Effector memory CD8-positive, alpha-beta T cell (primary cell): ENCODE measurements around the gene PRKAR2B.
"Not testable (repeated sequence)": the region's sequence is repeated elsewhere in the genome, so short reads cannot be mapped to it uniquely, and the experiment has no call there.

Experiments
- ATAC-seq: fragments of 150-1000 bp; cut with Tn5 transposase; replicated peaks from 2 replicates; pipeline ENCODE4 v1.10.0; 2021; ENCODE audit warnings: mild to moderate bottlenecking, moderate library complexity
- DNase-seq, 3 experiments: peaks; one replicate each; pipeline ENCODE4 v3.0.0; 2021
- H3K27ac Mint-ChIP-seq, 2 donors: one replicate each; pipeline ENCODE4 v1.8.0; 2022; ENCODE audit warnings: mild to moderate bottlenecking in 2 of 2, mixed read lengths in 2 of 2, moderate library complexity in 2 of 2
- H3K27me3 Mint-ChIP-seq, 2 donors: one replicate each; pipeline ENCODE4 v1.8.0; 2022; ENCODE audit warnings: mixed read lengths in 2 of 2
- H3K36me3 Mint-ChIP-seq: one replicate; pipeline ENCODE4 v1.8.0; 2022; ENCODE audit warnings: mild to moderate bottlenecking, moderate library complexity, mixed read lengths; ENCODE audit not compliant: insufficient read depth
- H3K4me1 Mint-ChIP-seq, 2 donors: one replicate each; pipeline ENCODE4 v1.8.0; 2022; ENCODE audit warnings: low read depth in 2 of 2, mixed read lengths in 2 of 2
- H3K4me3 Mint-ChIP-seq, 2 donors: one replicate each; pipeline ENCODE4 v1.8.0; 2022; ENCODE audit warnings: mild to moderate bottlenecking in 2 of 2, mixed read lengths in 2 of 2, moderate library complexity in 2 of 2
- H3K9me3 Mint-ChIP-seq, 2 donors: one replicate each; pipeline ENCODE4 v1.8.0; 2022; ENCODE audit warnings: mixed read lengths in 2 of 2

Gene PRKAR2B

GRCh38 chr7:107089627-107090026 lies 45.1 kb downstream of the PRKAR2B start:
- DNase-seq (no peak), ATAC-seq (no peak)
- peaks cover 7 to 8% of the 10 kb centered on the region in 2 donors for H3K27me3 Mint-ChIP-seq
- no peaks in the 10 kb centered on the region for H3K4me1 Mint-ChIP-seq
- H3K4me3 Mint-ChIP-seq = no peak overlapping the region
- no peak overlapping the region for H3K27ac Mint-ChIP-seq
- H3K9me3 Mint-ChIP-seq = no peaks in the 10 kb centered on the region
- no peaks in the 10 kb centered on the region for H3K36me3 Mint-ChIP-seq

- Mint-ChIP-seq H3K27me3 (peaks cover 7 to 8% of the 10 kb centered on the region in 2 donors), H3K36me3 (no peaks in the 10 kb centered on the region), H3K4me1 (no peaks in the 10 kb centered on the region), H3K4me3 (no peak overlapping the region), H3K27ac (no peak overlapping the region), H3K9me3 (no peaks in the 10 kb centered on the region)
- DNase-seq (no peak), ATAC-seq (no peak)
These were observed 46.0 kb downstream of the PRKAR2B start for GRCh38 chr7:107090457-107090856.

DNA sequence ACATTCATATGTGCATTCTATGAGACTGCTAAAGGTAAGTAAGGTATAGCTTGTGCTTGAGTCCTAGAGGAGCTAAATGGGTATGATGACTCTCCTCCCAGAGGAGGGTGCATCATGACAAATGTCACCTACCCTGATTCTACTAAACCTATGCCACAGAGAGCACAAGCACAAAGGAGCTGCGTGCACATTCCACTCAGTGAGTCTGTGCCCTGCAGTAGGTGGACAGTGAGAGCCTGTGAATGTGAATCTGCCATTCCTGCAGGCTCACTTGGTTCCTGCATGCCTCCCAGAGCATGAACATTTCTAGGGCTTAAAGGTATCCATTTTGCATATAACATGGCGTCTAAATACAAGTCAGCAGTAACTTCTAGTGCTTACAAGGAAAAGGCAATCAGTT lies 46.8 kb downstream of the PRKAR2B start:
- Mint-ChIP-seq H3K9me3 (no peaks in the 10 kb centered on the region), H3K27me3 (peaks cover 9 to 15% of the 10 kb centered on the region in 2 donors), H3K4me1 (no peaks in the 10 kb centered on the region), H3K27ac (no peak overlapping the region), H3K36me3 (no peaks in the 10 kb centered on the region), H3K4me3 (no peak overlapping the region)
- ATAC-seq = no peak
- no peak for DNase-seq

DNA sequence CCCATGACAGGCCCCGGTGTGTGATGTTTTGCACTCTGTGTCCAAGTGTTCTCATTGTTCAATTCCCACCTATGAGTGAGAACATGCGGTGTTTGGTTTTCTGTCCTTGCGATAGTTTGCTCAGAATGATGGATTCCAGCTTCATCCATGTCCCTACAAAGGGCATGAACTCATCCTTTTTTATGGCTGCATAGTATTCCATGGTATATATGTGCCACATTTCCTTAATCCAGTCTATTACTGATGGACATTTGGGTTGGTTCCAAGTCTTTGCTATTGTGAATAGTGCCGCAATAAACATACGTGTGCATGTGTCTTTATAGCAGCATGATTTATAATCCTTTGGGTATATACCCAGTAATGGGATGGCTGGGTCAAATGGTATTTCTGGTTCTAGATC lies 49.2 kb downstream of the PRKAR2B start:
- not testable (repeated sequence) for H3K36me3 Mint-ChIP-seq, H3K27ac Mint-ChIP-seq, H3K4me1 Mint-ChIP-seq, DNase-seq, ATAC-seq, H3K9me3 Mint-ChIP-seq, H3K4me3 Mint-ChIP-seq
- H3K27me3 Mint-ChIP-seq = peaks cover 25 to 28% of the 10 kb centered on the region in 2 donors

DNA sequence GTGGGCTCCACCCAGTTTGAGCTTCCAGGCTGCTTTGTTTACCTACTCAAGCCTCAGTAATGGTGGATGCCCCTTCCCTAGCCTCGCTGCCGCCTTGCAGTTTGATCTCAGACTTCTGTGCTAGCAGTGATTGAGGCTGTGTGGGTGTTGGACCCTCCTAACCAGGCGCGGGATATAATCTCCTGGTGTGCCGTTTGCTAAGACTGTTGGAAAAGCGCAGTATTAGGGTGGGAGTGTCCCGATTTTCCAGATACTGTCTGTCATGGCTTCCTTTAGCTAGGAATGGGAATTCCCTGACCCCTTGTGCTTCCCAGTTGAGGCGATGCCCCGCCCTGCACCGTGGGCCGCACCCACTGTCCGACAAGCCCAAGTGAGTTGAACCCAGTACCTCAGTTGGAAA lies 54.6 kb downstream of the PRKAR2B start:
- not testable (repeated sequence) for H3K4me1 Mint-ChIP-seq, H3K36me3 Mint-ChIP-seq, H3K9me3 Mint-ChIP-seq, DNase-seq, ATAC-seq, H3K4me3 Mint-ChIP-seq, H3K27ac Mint-ChIP-seq
- peaks cover 58% of the 10 kb centered on the region in 2 donors for H3K27me3 Mint-ChIP-seq

DNA sequence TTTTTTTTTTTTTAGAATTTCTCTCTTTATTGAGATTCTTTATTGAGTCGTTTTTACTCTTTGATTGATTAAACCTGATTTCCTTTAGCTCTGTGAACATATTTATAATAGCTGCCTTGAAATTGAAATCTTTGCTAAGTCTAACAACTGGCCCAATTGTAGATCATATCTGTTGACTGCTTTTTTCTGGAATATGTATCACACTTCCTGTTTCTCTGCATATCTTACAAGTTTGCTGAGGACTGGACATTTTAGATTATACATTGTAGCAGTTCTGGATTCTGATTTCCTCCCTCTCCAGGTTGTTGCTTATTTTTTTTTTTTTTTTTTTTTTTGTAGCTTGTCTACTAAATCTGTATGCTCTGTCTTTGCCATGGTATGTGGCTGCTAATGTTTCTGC lies 56.3 kb downstream of the PRKAR2B start:
- Mint-ChIP-seq H3K36me3 (no peaks in the 10 kb centered on the region), H3K9me3 (no peaks in the 10 kb centered on the region), H3K4me3 (no peak overlapping the region), H3K27ac (no peak overlapping the region), H3K27me3 (peaks cover 55 to 58% of the 10 kb centered on the region in 2 donors), H3K4me1 (peaks cover 4 to 6% of the 10 kb centered on the region in 2 donors)
- ATAC-seq = no peak
- DNase-seq = no peak

DNA sequence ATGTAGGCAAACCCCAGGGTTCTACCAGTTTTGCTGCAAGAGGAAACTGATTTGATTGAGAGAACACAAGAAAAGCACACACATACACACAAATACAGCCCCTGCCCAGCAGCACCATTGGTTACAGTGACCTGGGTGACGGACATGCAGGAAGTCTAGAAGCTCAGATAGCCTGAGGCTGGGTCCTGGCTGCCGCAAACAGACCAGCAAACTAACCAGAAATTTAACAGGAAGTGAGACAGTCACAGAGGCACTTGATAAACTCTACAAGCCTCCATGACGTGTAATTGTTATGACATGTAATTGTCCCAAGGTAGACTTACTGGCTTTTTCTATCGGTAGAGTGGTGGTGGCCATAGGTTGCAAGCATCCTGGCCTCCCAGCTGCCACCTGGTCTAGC lies 58.9 kb downstream of the PRKAR2B start:
- Mint-ChIP-seq H3K4me3 (peak overlapping the region in 1 of 2 donors; percentile 44), H3K9me3 (no peaks in the 10 kb centered on the region), H3K27me3 (peaks cover 32 to 44% of the 10 kb centered on the region in 2 donors), H3K4me1 (peaks cover 4 to 6% of the 10 kb centered on the region in 2 donors), H3K36me3 (peaks cover 5% of the 10 kb centered on the region), H3K27ac (peak overlapping the region in 1 of 2 donors; percentile 25)
- ATAC-seq (peak; percentile 87), DNase-seq (peak in 1 of 3 experiments; percentile 4)

DNA sequence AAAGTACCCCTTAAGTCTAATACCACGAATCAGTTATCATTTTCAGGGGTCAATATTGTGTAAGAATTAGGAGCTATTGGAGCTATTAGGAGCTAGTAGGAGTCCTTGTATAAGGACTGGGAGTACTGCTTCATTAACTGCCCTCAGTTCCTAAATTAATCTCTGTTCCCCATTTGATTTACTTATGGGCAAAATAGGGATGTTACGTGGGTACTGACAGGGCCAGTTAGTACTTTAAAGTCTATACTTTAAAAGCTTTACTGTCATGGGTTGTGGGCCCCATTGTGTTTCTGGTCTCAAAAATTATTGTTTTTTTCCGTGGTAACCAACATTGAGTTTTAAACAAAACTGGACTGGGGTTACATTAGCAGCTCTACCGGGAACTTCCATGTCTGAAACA lies 60.3 kb downstream of the PRKAR2B start:
- ATAC-seq = no peak
- H3K4me1 Mint-ChIP-seq = peaks cover 4 to 6% of the 10 kb centered on the region in 2 donors
- peaks cover 23 to 30% of the 10 kb centered on the region in 2 donors for H3K27me3 Mint-ChIP-seq
- DNase-seq = no peak
- H3K4me3 Mint-ChIP-seq = no peak overlapping the region
- H3K27ac Mint-ChIP-seq = no peak overlapping the region
- H3K36me3 Mint-ChIP-seq = peaks cover 5% of the 10 kb centered on the region
- no peaks in the 10 kb centered on the region for H3K9me3 Mint-ChIP-seq

DNA sequence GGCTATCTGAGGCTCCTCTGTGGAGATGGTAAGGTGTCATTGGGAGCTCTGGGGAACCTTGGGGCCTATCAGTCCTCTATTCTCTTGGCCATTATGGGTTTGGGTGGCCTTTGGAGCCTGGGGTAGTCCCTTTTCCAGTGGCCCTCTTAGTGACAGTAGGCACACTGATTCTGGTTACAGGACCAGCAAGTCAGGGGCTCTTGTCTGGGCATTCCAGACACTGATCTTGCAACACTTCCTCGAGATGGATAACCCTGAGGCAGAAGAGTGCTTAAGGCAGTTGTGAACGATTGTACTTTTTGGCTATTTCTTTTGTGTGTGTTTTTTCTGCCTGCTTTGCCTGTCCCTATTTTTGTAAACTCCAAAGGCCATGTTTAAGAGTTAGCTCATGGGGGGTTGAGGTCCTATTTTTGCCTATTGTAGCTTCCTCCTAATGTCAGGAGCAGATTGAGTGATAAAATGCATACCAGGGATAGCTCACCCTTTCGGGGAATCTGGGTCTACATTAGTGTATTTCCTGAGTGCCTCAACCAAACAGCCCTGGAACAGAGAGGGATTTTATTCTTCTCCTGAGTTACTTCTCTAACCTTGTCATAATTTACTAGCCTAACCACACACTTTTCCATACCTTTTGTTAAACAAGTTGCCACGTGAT lies 61.2 kb downstream of the PRKAR2B start:
- Mint-ChIP-seq H3K4me3 (no peak overlapping the region), H3K27ac (no peak overlapping the region), H3K9me3 (no peaks in the 10 kb centered on the region), H3K36me3 (peaks cover 5% of the 10 kb centered on the region), H3K27me3 (peaks cover 14 to 21% of the 10 kb centered on the region in 2 donors), H3K4me1 (peaks cover 4 to 6% of the 10 kb centered on the region in 2 donors)
- DNase-seq (no peak), ATAC-seq (no peak)

GRCh38 chr7:107108793-107109371 lies 64.4 kb downstream of the PRKAR2B start:
- Mint-ChIP-seq H3K4me1 (peaks cover 0 to under 1% of the 10 kb centered on the region in 2 donors), H3K9me3 (no peaks in the 10 kb centered on the region), H3K36me3 (peaks cover 5% of the 10 kb centered on the region), H3K4me3 (no peak overlapping the region), H3K27ac (no peak overlapping the region), H3K27me3 (peaks cover 0 to 8% of the 10 kb centered on the region in 2 donors)
- ATAC-seq = no peak
- DNase-seq = no peak

DNA sequence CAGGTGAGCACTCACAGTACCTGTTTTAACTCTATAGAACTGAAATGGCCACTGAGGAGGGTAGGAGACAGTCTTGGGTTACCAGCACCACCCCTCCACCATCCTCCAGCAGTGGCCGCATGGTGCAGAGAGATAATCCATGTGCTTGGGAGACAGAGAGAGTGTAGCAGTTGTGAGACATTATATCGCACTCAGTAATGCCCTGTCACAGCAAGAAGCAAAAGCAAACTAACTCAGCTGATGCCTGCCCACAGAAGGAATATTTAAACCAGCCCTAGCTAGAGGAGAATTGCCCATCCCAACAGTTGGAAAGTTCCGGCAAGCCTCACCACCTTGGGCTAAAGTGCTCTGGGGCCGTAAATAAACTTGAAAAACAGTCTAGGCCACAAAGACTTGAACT lies 65.5 kb downstream of the PRKAR2B start:
- no peak for ATAC-seq
- peaks cover 5% of the 10 kb centered on the region for H3K36me3 Mint-ChIP-seq
- peaks cover 0 to 8% of the 10 kb centered on the region in 2 donors for H3K27me3 Mint-ChIP-seq
- no peak overlapping the region for H3K4me3 Mint-ChIP-seq
- DNase-seq = no peak
- no peaks in the 10 kb centered on the region for H3K9me3 Mint-ChIP-seq
- no peaks in the 10 kb centered on the region for H3K4me1 Mint-ChIP-seq
- no peak overlapping the region for H3K27ac Mint-ChIP-seq

- no peak for ATAC-seq
These were observed 66.7 kb downstream of the PRKAR2B start for GRCh38 chr7:107111196-107111595.

GRCh38 chr7:107113866-107114265 lies 69.4 kb downstream of the PRKAR2B start:
- H3K27me3 Mint-ChIP-seq = peaks cover 12 to 13% of the 10 kb centered on the region in 2 donors

More at GRCh38 chr7:107111196-107111595, 66.7 kb downstream of the PRKAR2B start:
- no peak overlapping the region for H3K27ac Mint-ChIP-seq
- no peak overlapping the region for H3K4me3 Mint-ChIP-seq
- H3K4me1 Mint-ChIP-seq = no peaks in the 10 kb centered on the region
- no peaks in the 10 kb centered on the region for H3K9me3 Mint-ChIP-seq
- DNase-seq = no peak
- H3K27me3 Mint-ChIP-seq = peaks cover 0 to 6% of the 10 kb centered on the region in 2 donors
- H3K36me3 Mint-ChIP-seq = peaks cover 5% of the 10 kb centered on the region

DNA sequence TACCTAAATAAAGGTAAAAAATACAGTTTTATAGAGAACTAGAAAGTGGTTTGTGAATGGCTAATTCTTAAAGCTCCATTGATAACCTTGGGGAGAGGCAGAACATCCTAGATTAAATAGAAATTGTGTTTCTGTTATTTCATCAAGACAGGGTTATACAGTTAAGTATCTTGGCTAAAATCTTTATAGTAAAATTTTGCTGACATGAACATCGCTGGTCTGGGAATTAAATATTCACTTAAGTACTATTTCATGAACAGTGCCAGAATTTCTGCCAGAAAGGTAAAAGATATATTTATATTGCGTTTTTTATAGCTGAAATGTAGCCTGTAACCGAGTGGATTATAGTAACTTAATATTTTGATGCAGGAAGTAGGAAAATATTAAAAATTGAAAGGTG lies 70.6 kb downstream of the PRKAR2B start:
- Mint-ChIP-seq H3K9me3 (no peaks in the 10 kb centered on the region), H3K36me3 (no peaks in the 10 kb centered on the region), H3K4me1 (no peaks in the 10 kb centered on the region), H3K27me3 (peaks cover 20 to 21% of the 10 kb centered on the region in 2 donors), H3K4me3 (no peak overlapping the region), H3K27ac (no peak overlapping the region)
- no peak for DNase-seq
- no peak for ATAC-seq

More at GRCh38 chr7:107113866-107114265, 69.4 kb downstream of the PRKAR2B start:
- DNase-seq (no peak), ATAC-seq (no peak)
- Mint-ChIP-seq H3K9me3 (no peaks in the 10 kb centered on the region), H3K36me3 (no peaks in the 10 kb centered on the region), H3K4me3 (no peak overlapping the region), H3K4me1 (no peaks in the 10 kb centered on the region), H3K27ac (no peak overlapping the region)
